Nephron progenitor cell (in vitro differentiated cells): ENCODE results near the gene TTC23.
A peak's percentile ranks its signal among the peaks of the same experiment; 100 is the strongest.

Experiments used
- DNase-seq: peaks from one replicate; pipeline ENCODE4 v3.0.0; 2021
- H3K27ac Mint-ChIP-seq: 2 replicates; pipeline ENCODE4 v1.8.0; 2021; ENCODE audit warnings: mild to moderate bottlenecking, moderate library complexity, mixed read lengths
- H3K27me3 Mint-ChIP-seq: 2 replicates; pipeline ENCODE4 v1.8.0; 2021; ENCODE audit warnings: mild to moderate bottlenecking, low read depth, mixed read lengths; ENCODE audit not compliant: poor library complexity
- H3K36me3 Mint-ChIP-seq: 2 replicates; pipeline ENCODE4 v1.8.0; 2021; ENCODE audit warnings: low read depth, mixed read lengths
- H3K4me1 Mint-ChIP-seq: 2 replicates; pipeline ENCODE4 v1.8.0; 2021; ENCODE audit warnings: mixed read lengths
- H3K4me3 Mint-ChIP-seq: 2 replicates; pipeline ENCODE4 v1.8.0; 2021; ENCODE audit warnings: mild to moderate bottlenecking, moderate library complexity, mixed read lengths
- H3K9me3 Mint-ChIP-seq: 2 replicates; pipeline ENCODE4 v1.8.0; 2021; ENCODE audit warnings: mild to moderate bottlenecking, moderate library complexity, mixed read lengths
- TF ChIP-seq, protein P1 (sequence below): fragments of 200-600 bp; sonication (generic); IDR thresholded peaks from 2 replicates; pipeline ENCODE4 v1.5.0; 2021; ENCODE audit warnings: antibody characterized with exemption

The TTC23 gene

DNA sequence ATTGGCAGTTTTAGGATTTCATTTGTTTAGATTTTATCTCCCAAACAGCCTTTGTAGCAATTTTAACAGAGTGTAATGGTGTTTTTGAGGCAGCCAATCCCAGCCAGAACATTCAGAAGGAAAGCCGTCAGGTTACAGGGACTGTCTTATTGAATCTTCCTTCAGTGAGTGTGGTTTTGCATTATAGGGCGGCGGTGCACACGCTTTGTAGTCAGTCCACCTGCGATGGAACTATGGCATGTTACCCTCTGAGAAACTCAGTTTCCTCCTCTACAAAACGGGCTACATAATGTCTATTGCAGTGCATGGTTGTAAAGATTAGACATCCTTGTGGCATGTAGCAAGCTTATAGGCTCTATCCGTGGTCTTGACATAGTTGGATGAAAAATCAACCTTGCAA, 2.9 kb upstream of the TTC23 start:
- H3K27ac Mint-ChIP-seq: no peak overlapping the region
- H3K9me3 Mint-ChIP-seq: no peaks in the 10 kb centered on the region
- no peak overlapping the region for H3K4me3 Mint-ChIP-seq
- H3K36me3 Mint-ChIP-seq: peaks cover 13% of the 10 kb centered on the region
- TF ChIP-seq, protein P1, sequence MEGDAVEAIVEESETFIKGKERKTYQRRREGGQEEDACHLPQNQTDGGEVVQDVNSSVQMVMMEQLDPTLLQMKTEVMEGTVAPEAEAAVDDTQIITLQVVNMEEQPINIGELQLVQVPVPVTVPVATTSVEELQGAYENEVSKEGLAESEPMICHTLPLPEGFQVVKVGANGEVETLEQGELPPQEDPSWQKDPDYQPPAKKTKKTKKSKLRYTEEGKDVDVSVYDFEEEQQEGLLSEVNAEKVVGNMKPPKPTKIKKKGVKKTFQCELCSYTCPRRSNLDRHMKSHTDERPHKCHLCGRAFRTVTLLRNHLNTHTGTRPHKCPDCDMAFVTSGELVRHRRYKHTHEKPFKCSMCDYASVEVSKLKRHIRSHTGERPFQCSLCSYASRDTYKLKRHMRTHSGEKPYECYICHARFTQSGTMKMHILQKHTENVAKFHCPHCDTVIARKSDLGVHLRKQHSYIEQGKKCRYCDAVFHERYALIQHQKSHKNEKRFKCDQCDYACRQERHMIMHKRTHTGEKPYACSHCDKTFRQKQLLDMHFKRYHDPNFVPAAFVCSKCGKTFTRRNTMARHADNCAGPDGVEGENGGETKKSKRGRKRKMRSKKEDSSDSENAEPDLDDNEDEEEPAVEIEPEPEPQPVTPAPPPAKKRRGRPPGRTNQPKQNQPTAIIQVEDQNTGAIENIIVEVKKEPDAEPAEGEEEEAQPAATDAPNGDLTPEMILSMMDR: no peak
- peaks cover 23% of the 10 kb centered on the region for H3K4me1 Mint-ChIP-seq
- no peak for DNase-seq
- peaks cover 9% of the 10 kb centered on the region for H3K27me3 Mint-ChIP-seq

DNA sequence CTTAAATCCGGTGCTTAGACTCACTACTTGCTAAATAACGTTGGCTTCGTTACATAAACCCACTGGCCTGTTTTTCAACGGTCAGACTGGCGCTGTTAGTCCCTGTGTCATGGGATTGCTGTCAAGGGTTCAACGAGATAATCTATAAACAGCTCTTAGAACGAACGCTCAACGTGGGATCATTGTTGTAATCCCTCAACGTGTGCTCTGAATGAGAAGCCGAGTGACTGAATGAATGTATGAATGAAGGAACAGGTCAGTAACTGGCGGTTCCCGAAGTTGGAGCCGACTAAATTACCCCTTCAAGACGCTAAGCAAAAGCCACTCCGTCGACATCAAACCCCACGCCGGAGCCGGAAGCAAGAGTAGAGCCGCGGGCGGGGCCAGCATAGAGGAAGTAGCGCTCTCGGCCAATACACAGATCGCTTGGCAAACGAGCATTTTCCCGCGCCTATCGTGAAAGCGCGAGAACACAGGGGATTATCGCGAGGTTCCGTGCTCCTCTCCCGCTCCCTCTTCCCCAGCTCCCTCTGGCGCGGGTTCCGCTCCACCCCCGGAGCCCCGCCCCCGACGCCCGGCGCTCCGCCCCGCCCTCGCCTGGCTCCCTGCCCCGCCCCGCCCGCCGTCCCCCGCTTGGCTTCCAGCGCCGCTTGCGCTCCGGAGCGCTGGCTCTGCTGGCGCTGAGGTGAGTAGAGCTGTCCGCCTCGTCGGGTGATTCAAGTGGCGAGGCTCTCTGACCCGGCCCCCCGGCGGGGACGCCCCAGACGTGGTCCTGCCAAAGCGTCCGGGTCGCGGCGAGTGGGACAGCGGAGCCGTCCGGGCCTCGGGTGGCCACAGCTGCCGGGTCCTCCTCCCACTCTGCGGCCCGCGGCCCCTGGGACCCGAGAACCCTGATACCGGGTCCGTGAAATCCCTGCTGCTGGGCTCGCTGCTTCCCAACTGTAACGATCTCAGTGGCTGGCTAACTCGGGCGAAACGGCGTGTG, 1.8 kb upstream of the TTC23 start, which contains the start of gene LRRC28:
TSS of gene LRRC28 (plus strand) at position 625 of the 985 bp plus-strand sequence. CDS start 4,477 bp downstream, outside the sequence.
- peaks cover 29% of the 10 kb centered on the region for H3K4me1 Mint-ChIP-seq
- H3K4me3 Mint-ChIP-seq: no peak within 1 kb of the TSS
- peaks cover 5% of the 10 kb centered on the region for H3K36me3 Mint-ChIP-seq
- peak; percentile 98 for DNase-seq
- H3K9me3 Mint-ChIP-seq: no peaks in the 10 kb centered on the region
- TF ChIP-seq, protein P1: no peak
- peak within 1 kb of the TSS; percentile 99 for H3K27ac Mint-ChIP-seq
- peaks cover 9% of the 10 kb centered on the region for H3K27me3 Mint-ChIP-seq

DNA sequence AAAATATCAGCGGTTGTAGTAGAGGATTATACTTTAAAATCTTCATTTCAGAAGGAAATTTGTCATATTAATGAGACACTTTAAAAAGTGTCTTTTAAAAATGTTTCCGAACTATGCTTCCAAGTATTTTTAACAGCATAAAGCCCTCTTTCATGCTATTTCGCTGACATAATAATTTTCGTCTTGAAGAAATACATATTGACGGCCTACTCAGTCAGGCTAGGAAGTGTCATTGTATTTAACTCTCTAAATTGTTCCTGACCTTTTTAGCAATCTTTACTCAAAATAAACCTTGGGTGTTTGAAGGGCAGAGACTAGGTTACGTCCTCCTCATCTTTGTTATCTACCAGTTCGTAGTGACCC, 1.1 kb upstream of the TTC23 start:
- H3K27me3 Mint-ChIP-seq: peaks cover 9% of the 10 kb centered on the region
- no peaks in the 10 kb centered on the region for H3K9me3 Mint-ChIP-seq
- H3K27ac Mint-ChIP-seq: peak overlapping the region; percentile 99
- no peak for DNase-seq
- TF ChIP-seq, protein P1: no peak
- H3K36me3 Mint-ChIP-seq: no peaks in the 10 kb centered on the region
- no peak overlapping the region for H3K4me3 Mint-ChIP-seq
- peaks cover 29% of the 10 kb centered on the region for H3K4me1 Mint-ChIP-seq

DNA sequence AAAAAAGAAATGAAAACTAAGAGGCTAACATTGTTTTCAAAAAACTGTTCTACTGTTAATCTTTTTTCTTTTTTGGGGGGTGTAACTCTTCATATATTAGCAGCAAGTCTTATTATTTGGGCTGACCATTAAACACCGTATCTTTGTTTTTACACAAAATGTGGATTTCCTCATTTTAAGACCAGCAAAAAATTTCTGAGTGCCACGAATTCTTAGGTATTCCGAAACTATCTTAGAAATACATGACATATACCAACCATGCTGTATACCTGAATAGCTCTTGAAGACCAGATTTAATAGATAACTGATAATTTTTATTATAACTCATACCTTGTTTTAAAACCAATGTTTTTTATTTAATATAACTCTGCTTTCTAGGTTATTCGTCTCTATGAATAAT, 620 bp upstream of the TTC23 start:
- TF ChIP-seq, protein P1: no peak
- Mint-ChIP-seq H3K36me3 (no peaks in the 10 kb centered on the region), H3K27ac (peak overlapping the region; percentile 99), H3K9me3 (no peaks in the 10 kb centered on the region), H3K27me3 (peaks cover 9% of the 10 kb centered on the region), H3K4me3 (no peak overlapping the region), H3K4me1 (peaks cover 29% of the 10 kb centered on the region)
- no peak for DNase-seq

DNA sequence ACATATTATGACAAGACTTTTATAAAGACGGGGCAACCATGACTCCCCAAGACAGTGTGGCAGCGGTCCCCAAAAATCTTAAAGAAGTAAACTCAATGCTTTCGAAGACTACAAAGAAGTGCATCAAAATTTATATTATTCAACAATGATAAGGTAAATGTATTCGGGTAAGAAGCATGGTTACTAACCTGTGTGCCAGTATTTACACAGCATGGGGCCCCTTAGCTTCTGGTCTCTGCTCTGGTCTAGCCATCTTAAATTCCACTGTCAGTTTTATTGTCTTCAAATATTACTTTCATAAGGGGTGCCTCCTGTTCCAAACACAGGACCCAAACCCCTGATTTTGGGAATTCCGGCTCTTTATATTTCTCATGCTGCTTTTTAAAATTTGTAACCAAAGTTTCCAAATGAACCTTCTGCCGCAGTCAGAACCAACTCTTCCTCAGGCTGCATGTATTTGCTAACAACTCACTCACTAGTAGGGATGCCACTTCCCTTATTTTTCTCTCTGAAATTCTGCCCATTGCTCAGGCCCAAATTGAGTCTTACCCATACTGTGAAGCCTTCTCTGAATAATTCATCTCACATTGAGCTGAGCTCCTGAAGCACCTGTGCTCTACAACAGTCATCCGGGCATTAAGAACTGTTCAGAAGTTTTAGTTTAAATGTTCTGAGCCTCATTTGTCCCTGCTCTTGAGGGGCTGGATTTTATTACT, 1.2 kb downstream of the TTC23 start:
- no peak overlapping the region for H3K27ac Mint-ChIP-seq
- TF ChIP-seq, protein P1: no peak
- peaks cover 3% of the 10 kb centered on the region for H3K27me3 Mint-ChIP-seq
- no peak for DNase-seq
- no peak overlapping the region for H3K4me3 Mint-ChIP-seq
- peaks cover 29% of the 10 kb centered on the region for H3K4me1 Mint-ChIP-seq
- H3K36me3 Mint-ChIP-seq: peaks cover 4% of the 10 kb centered on the region
- no peaks in the 10 kb centered on the region for H3K9me3 Mint-ChIP-seq
